HG02759 (cell line): Measurements from ENCODE around the gene ZNF837.

ENCODE experiments used
- ATAC-seq: cut with Tn5 transposase; IDR thresholded peaks from one replicate; pipeline ENCODE4 v1.9.1; 2021; ENCODE audit warnings: mild to moderate bottlenecking, moderate library complexity; ENCODE audit not compliant: unreplicated experiment

The ZNF837 gene

GRCh38 chr19:58351990-58352755 is 28.7 kb downstream of the ZNF837 start:
- no peak for ATAC-seq

- ATAC-seq: no peak
Observed at GRCh38 chr19:58351558-58351878, 29.3 kb downstream of the ZNF837 start.

GRCh38 chr19:58350871-58351557 is 29.8 kb downstream of the ZNF837 start:
- no peak for ATAC-seq

- no peak for ATAC-seq
Observed at GRCh38 chr19:58350001-58350861, 30.6 kb downstream of the ZNF837 start.

- no peak for ATAC-seq
Observed at GRCh38 chr19:58349590-58349989, 31.2 kb downstream of the ZNF837 start.

- peak; percentile 13 for ATAC-seq
Observed at GRCh38 chr19:58348080-58348479, 32.8 kb downstream of the ZNF837 start.

GRCh38 chr19:58346961-58347929 is 33.6 kb downstream of the ZNF837 start:
- peak; percentile 94 for ATAC-seq

- ATAC-seq: no peak
Observed at GRCh38 chr19:58345558-58345957, 35.3 kb downstream of the ZNF837 start.

- no peak for ATAC-seq
Observed at GRCh38 chr19:58338825-58339558, 41.8 kb downstream of the ZNF837 start.

- ATAC-seq: no peak
Observed at GRCh38 chr19:58338336-58338735, 42.5 kb downstream of the ZNF837 start.

GRCh38 chr19:58336820-58337219 is 44.0 kb downstream of the ZNF837 start:
- ATAC-seq: no peak

GRCh38 chr19:58336216-58336615 is 44.6 kb downstream of the ZNF837 start:
- no peak for ATAC-seq

GRCh38 chr19:58335630-58336029 is 45.2 kb downstream of the ZNF837 start:
- no peak for ATAC-seq

GRCh38 chr19:58334691-58335249 is 46.1 kb downstream of the ZNF837 start:
- ATAC-seq: no peak

GRCh38 chr19:58332697-58333096 is 48.1 kb downstream of the ZNF837 start:
- ATAC-seq: no peak

GRCh38 chr19:58330458-58330857 is 50.4 kb downstream of the ZNF837 start:
- ATAC-seq: no peak

GRCh38 chr19:58328999-58329398 is 51.8 kb downstream of the ZNF837 start:
- ATAC-seq: no peak

GRCh38 chr19:58326914-58327726 is 53.7 kb downstream of the ZNF837 start, which contains the start of gene ZSCAN22:
ZSCAN22 (plus strand) TSS chr19:58326994; CDS start chr19:58334803, 7,809 bp downstream.
- peak; percentile 96 for ATAC-seq
